Smooth muscle cell (in vitro differentiated cells): ENCODE results near the gene AGK. TPM values are rescaled to one million over a fixed set of nuclear protein-coding genes. Genes with fewer than 3 reads are reported as not detected.

ENCODE experiments used
- DNase-seq: peaks from one replicate; lab custom pipeline; 2025; ENCODE audit not compliant: unreplicated experiment; lab: John Stamatoyannopoulos, UW
- H2AFZ ChIP-seq: fragments of 200-600 bp; sonication (generic); 2 replicates; pipeline ENCODE4 v1.6.0; 2016; ENCODE audit warnings: antibody characterized with exemption, low read depth, mild to moderate bottlenecking
- H3F3A ChIP-seq: fragments of 200-600 bp; sonication (generic); 2 replicates; pipeline ENCODE4 v1.6.0; 2017; ENCODE audit warnings: antibody characterized with exemption, low read depth
- H3K27ac ChIP-seq: fragments of 200-600 bp; sonication (generic); 2 replicates; pipeline ENCODE4 v1.5.1; 2016; ENCODE audit warnings: low read depth, mild to moderate bottlenecking
- H3K27me3 ChIP-seq: fragments of 200-600 bp; sonication (generic); 2 replicates; pipeline ENCODE4 v1.6.1; 2016; ENCODE audit warnings: low read depth, mild to moderate bottlenecking
- H3K36me3 ChIP-seq: fragments of 200-600 bp; sonication (generic); 2 replicates; pipeline ENCODE4 v1.5.1; 2016; ENCODE audit warnings: low read depth
- H3K4me1 ChIP-seq: fragments of 200-600 bp; sonication (generic); 2 replicates; pipeline ENCODE4 v1.5.1; 2016; ENCODE audit warnings: low read depth
- H3K4me2 ChIP-seq: fragments of 200-600 bp; sonication (generic); 2 replicates; pipeline ENCODE4 v1.6.0; 2016; ENCODE audit warnings: mild to moderate bottlenecking
- H3K4me3 ChIP-seq: fragments of 200-600 bp; sonication (generic); 2 replicates; pipeline ENCODE4 v1.5.1; 2016; ENCODE audit warnings: mild to moderate bottlenecking
- H3K79me2 ChIP-seq: fragments of 200-600 bp; sonication (generic); 2 replicates; pipeline ENCODE4 v1.6.0; 2016; ENCODE audit warnings: low read depth, mild to moderate bottlenecking
- H3K9ac ChIP-seq: fragments of 200-600 bp; sonication (generic); 2 replicates; pipeline ENCODE4 v1.6.0; 2016; ENCODE audit warnings: low read depth
- H3K9me3 ChIP-seq: fragments of 200-600 bp; sonication (generic); replicated peaks from 2 replicates; pipeline ENCODE4 v1.5.1; 2016; ENCODE audit warnings: low read depth
- H4K20me1 ChIP-seq: fragments of 200-600 bp; sonication (generic); 2 replicates; pipeline ENCODE4 v1.6.0; 2016; ENCODE audit warnings: low read depth
- WGBS: methylation state at CpG from one replicate; pipeline ENCODE4 v1.1.7; 2016; ENCODE audit warnings: low lambda C conversion rate; 5-methylcytosine and 5-hydroxymethylcytosine counted together
- polyA plus RNA-seq: library from polyadenylated mRNA; unstranded; fragments of >200 nt; fragmentation: Nextera tagmentation; extraction: Ambion mirVana; gene quantifications from 2 replicates; pipeline ENCODE4 v1.2.1, GENCODE V29; 2016
- total RNA-seq: library from RNA; depleted of rRNA; stranded (reverse); fragments of >200 nt; gene quantifications from 2 replicates; pipeline ENCODE4 v1.2.3, GENCODE V29; 2014
- TF ChIP-seq, protein P1 (sequence below): fragments of 200-600 bp; sonication (generic); IDR thresholded peaks from 2 replicates; pipeline ENCODE4 v1.5.1; 2017; ENCODE audit warnings: borderline replicate concordance, mild to moderate bottlenecking, antibody characterized with exemption; ENCODE audit not compliant: insufficient read depth, poor library complexity, severe bottlenecking

AGK gene
- total and polyA plus RNA-seq, 2 experiments from 2014 or later: 22.3 to 32.4 TPM

DNA sequence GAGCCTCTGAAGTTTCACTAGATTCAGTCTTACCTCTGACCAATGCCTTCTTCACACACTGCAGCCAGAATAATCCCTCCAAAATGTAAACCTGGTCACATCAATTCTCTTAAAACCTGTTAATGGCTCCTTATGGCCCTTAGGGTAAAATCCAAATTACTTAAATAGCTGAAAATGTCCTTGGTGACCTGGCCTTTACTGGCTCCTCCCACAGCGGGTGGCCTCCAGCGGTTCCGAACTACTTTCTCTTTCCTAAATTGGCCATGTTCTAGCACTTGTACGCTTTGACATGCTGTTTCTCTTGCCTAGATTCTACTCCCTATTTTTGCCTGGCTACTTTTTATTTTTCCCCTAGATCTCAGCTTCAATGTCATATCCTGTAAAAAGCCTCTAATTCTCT, 36.1 kb downstream of the AGK start:
- H3F3A ChIP-seq: peaks cover 20% of the 10 kb centered on the region
- H3K4me2 ChIP-seq: no peak overlapping the region
- H3K36me3 ChIP-seq: no peaks in the 10 kb centered on the region
- 83% methylated on average over 4 of the region's 4 CpGs for WGBS
- H4K20me1 ChIP-seq: peaks cover 3% of the 10 kb centered on the region
- peaks cover 14% of the 10 kb centered on the region for H3K4me1 ChIP-seq
- H3K9me3 ChIP-seq: no peaks in the 10 kb centered on the region
- TF ChIP-seq, protein P1, sequence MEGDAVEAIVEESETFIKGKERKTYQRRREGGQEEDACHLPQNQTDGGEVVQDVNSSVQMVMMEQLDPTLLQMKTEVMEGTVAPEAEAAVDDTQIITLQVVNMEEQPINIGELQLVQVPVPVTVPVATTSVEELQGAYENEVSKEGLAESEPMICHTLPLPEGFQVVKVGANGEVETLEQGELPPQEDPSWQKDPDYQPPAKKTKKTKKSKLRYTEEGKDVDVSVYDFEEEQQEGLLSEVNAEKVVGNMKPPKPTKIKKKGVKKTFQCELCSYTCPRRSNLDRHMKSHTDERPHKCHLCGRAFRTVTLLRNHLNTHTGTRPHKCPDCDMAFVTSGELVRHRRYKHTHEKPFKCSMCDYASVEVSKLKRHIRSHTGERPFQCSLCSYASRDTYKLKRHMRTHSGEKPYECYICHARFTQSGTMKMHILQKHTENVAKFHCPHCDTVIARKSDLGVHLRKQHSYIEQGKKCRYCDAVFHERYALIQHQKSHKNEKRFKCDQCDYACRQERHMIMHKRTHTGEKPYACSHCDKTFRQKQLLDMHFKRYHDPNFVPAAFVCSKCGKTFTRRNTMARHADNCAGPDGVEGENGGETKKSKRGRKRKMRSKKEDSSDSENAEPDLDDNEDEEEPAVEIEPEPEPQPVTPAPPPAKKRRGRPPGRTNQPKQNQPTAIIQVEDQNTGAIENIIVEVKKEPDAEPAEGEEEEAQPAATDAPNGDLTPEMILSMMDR: no peak
- H3K9ac ChIP-seq: no peak overlapping the region
- no peaks in the 10 kb centered on the region for H3K79me2 ChIP-seq
- H3K4me3 ChIP-seq: no peak overlapping the region
- no peaks in the 10 kb centered on the region for H3K27me3 ChIP-seq
- peak overlapping the region; percentile 88 for H3K27ac ChIP-seq
- no peak for DNase-seq
- no peak overlapping the region for H2AFZ ChIP-seq

DNA sequence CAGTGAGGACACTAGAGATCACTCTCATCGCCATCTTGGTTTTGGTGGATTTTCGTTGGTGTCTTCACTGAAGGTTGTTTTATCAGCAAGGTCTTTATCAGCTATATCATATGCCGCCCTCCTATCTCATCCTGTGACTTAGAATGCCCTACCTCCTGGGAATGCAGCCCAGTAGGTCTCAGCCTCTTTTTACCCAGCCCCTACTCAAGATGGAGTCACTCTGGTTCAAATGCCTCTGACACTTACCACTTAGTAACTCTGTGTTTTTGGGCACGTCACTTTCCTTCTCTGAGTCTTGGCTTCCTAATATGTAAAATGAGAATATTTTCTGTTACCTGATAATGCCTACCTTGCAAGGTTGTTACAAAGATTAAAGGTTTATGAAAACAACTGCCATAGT, 37.7 kb downstream of the AGK start:
- H3K4me2 ChIP-seq: no peak overlapping the region
- 92% methylated on average over 4 of the region's 4 CpGs for WGBS
- H3K36me3 ChIP-seq: no peaks in the 10 kb centered on the region
- TF ChIP-seq, protein P1: no peak
- peaks cover 22% of the 10 kb centered on the region for H3F3A ChIP-seq
- no peak overlapping the region for H3K9ac ChIP-seq
- H3K9me3 ChIP-seq: no peaks in the 10 kb centered on the region
- H3K4me1 ChIP-seq: peaks cover 14% of the 10 kb centered on the region
- DNase-seq: no peak
- H3K79me2 ChIP-seq: no peaks in the 10 kb centered on the region
- no peaks in the 10 kb centered on the region for H3K27me3 ChIP-seq
- H3K27ac ChIP-seq: no peak overlapping the region
- peaks cover 3% of the 10 kb centered on the region for H4K20me1 ChIP-seq
- no peak overlapping the region for H2AFZ ChIP-seq
- H3K4me3 ChIP-seq: no peak overlapping the region

DNA sequence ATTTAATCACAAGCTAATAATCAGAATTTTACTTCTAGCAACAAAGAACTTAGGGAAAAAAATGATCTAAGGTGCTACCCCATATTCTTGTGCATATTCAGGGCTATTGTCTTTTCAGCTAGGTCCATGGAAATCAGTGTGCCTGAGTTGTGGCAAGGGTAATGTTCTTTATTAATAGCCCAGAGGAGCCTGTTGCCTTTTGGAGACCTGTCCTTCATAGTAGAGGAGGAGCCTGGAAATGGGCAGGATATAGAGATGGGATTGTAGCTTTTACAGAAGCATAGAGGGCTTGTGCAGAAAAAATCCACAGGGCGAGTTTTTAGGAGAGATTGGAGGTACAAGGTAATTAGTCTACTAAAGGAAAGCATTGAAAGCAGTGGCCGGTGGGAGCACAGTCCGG, 38.9 kb downstream of the AGK start:
- Histone ChIP-seq H3K9me3 (no peaks in the 10 kb centered on the region), H3K4me2 (no peak overlapping the region), H4K20me1 (no peaks in the 10 kb centered on the region), H3K27ac (no peak overlapping the region), H3K4me1 (peaks cover 13% of the 10 kb centered on the region), H3K36me3 (no peaks in the 10 kb centered on the region), H3F3A (peaks cover 15% of the 10 kb centered on the region), H3K79me2 (no peaks in the 10 kb centered on the region), H3K27me3 (no peaks in the 10 kb centered on the region), H3K4me3 (no peak overlapping the region), H2AFZ (no peak overlapping the region), H3K9ac (no peak overlapping the region)
- TF ChIP-seq, protein P1: no peak
- WGBS: 98% methylated on average over 3 of the region's 3 CpGs
- no peak for DNase-seq

DNA sequence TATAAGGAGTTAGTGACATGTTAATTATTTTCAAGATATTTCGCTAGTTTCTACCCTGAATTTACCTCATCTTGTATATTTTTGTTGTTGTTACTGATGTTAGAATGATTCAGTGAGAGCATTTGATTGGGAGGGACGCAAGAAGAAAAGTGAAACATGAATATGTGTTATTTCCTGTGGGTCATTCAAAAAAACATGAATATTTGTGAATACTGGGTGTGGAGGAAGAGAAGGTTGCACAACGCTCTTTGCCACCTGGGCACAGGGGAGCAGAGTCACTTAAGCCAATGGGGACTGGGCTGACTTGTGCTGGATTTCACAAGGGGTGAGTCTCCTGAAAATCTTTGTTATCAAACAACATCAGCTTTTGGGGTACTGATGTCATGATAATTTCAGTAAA, 39.5 kb downstream of the AGK start:
- TF ChIP-seq, protein P1: no peak
- Histone ChIP-seq H3F3A (peaks cover 15% of the 10 kb centered on the region), H2AFZ (no peak overlapping the region), H3K9me3 (no peaks in the 10 kb centered on the region), H3K4me3 (no peak overlapping the region), H4K20me1 (no peaks in the 10 kb centered on the region), H3K4me2 (no peak overlapping the region), H3K4me1 (peaks cover 9% of the 10 kb centered on the region), H3K9ac (no peak overlapping the region), H3K27me3 (no peaks in the 10 kb centered on the region), H3K79me2 (no peaks in the 10 kb centered on the region), H3K36me3 (no peaks in the 10 kb centered on the region), H3K27ac (no peak overlapping the region)
- DNase-seq: no peak
- 98% methylated on average over 3 of the region's 3 CpGs for WGBS
